GM13976 (cell line): ENCODE results near the gene LIMA1.

Source experiments
- DNase-seq: peaks from one replicate; pipeline ENCODE4 v3.0.0; 2012; ENCODE audit warnings: low spot score
- CTCF ChIP-seq: IDR thresholded peaks from 2 replicates; pipeline ENCODE4 v1.5.1; 2012; ENCODE audit warnings: borderline replicate concordance, mild to moderate bottlenecking; ENCODE audit not compliant: insufficient read depth; ENCODE audit errors: extremely low read depth, missing control alignments, control extremely low read depth
- in situ Hi-C: fragments of 300-500 bp; cut with MboI; formaldehyde crosslinking; loops from one replicate; pipeline ENCODE4 v1.12.0; 2022; ENCODE audit warnings: low sequenced_read_pairs, mixed read lengths, inconsistent platforms; ENCODE audit not compliant: unreplicated experiment

Gene LIMA1

GRCh38 chr12:50200552-50201273, 82.6 kb downstream of the LIMA1 start:
- DNase-seq, result no peak
- TF ChIP-seq CTCF, result no peak
- in situ Hi-C loops, result no loop called here

GRCh38 chr12:50198829-50199228, 84.5 kb downstream of the LIMA1 start:
- in situ Hi-C loops, result no loop called here
- no peak for TF ChIP-seq CTCF
- no peak for DNase-seq

- no peak for TF ChIP-seq CTCF
- in situ Hi-C loops, result no loop called here
- no peak for DNase-seq
These were observed 86.0 kb downstream of the LIMA1 start for GRCh38 chr12:50197297-50197727.

- no peak for DNase-seq
- in situ Hi-C loops, result no loop called here
These were observed 86.8 kb downstream of the LIMA1 start for GRCh38 chr12:50196537-50196936.

GRCh38 chr12:50195832-50196231, 87.5 kb downstream of the LIMA1 start:
- no peak for DNase-seq
- in situ Hi-C loops, result no loop called here
- no peak for TF ChIP-seq CTCF

More at GRCh38 chr12:50196537-50196936, 86.8 kb downstream of the LIMA1 start:
- TF ChIP-seq CTCF, result no peak

GRCh38 chr12:50192908-50193307, 90.4 kb downstream of the LIMA1 start:
- DNase-seq, result no peak
- in situ Hi-C loops, result no loop called here
- TF ChIP-seq CTCF, result no peak
